Hypothalamus (tissue), 51 donors: ENCODE data around the gene SECISBP2.
"Not testable (repeated sequence)": the region's sequence is repeated elsewhere in the genome, so short reads cannot be mapped to it uniquely, and the experiment has no call there.

Source experiments
- DNase-seq, 51 donors: peaks; one replicate each; lab custom pipeline; 2025; lab: John Stamatoyannopoulos, UW

SECISBP2 gene

GRCh38 chr9:89363311-89363670 is 45.0 kb downstream of the SECISBP2 start:
- no peak for DNase-seq

DNA sequence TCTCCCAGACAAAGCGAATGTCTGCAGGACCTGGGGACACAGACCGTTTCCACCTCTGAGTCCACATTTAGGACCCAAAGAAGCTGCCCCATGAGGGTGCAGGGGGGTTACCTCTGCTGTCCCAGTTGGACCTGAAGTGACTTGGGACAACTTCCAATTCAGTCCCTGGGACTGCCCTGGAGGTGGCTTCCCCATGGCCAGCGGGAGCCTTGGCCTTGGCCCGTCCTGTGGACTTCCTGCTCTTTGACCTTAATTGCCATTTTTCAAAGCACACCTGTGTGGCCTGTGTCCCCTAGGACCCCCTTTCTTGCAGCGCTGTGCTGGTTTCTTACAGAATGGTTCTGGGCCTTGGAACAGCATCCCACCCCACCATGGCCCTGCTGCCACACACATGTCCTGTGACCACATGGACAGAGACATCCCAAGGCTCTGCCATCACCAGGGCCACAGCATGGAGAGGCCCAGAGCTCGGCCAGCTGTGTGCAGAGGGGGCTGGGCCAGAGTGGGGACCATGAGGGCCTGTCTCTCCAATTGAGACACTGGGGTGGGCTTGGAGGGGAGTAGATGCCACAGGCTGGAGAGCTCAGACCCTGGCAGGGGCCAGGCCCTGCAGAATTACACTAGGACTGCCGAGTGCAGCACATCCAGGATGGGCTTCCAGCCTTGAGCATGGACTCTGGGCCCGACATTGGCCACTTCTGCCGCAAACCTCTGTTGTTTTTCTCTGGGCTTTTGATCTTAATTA is 45.8 kb downstream of the SECISBP2 start:
- no peak for DNase-seq

DNA sequence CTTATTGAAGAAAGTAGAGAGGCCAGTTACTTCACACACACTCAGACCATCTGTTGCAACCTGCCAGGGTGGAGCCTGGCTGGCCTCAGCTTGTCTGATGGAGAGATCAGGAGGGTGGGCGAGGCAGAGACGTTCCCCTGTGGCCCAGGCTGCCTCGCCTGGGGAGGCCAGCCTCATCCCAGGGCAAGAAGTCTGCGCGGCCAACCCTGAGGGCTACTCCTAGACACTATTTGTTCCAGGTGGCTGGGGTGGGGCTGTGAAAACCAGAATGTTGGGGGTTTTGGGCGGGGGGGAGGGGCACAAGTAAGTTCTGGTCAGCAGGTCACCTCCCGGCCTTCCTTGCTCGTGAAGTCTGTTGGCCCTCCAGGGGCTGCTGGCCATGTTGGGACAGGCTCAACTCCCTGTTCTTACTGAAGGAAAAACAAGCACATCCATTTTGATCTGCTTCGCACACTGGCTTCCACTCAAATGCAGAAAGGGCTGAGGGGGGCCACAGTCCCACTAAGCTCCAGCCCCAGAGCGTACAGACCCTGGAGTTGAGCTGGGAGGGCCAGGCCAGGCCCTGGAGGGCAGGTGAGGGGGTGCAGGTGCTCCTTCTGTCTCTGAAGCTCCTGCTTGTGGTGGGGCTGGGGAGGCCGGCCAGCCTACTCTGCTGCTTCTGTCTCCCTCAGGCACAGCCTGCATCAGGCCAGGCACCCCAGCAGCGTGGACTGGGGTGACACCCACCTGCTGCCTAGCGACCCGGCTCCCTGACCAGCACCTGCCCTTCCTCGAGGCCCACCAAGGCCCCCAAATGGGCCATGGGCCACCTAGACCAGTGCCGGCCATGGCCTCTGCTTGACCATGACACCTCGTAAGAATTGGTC is 46.6 kb downstream of the SECISBP2 start:
- no peak for DNase-seq

DNA sequence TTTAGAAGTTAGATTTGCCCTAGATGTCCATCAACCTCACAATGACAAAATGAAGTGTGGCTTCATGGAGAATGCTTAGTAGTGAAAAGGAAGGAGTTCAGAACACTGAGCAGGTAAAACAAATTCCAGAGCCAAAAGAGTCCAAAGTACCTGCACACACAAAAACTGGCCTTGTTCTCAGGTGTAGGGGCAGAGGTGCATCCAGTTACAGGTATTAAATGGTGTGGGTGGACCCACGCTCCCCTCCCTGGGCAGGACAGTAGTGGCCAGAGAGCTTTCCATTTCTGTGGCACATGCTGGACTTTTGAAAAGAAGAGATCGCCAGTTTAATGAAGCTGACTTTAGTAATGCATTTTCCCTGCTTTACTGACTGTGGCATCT is 47.2 kb downstream of the SECISBP2 start:
- DNase-seq, result no peak

DNA sequence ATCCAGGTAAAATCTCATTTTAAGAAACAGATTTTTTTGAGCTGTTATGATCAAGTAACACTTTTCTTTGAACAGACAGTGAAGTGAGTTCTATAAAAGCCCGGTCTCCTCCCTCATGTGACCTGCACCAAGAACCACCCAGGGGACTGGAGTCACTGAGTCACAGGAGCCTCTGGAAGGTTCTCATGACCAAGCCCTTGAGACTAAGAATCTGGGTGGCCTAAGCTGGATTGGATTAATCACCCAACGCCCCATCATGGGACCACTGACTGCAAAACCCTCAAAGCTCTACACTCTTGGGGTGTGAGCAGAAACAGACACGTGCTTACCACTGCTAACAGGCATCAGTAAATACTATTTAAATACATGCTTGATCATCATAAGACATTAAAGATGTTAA is 48.4 kb downstream of the SECISBP2 start:
- DNase-seq, result no peak

GRCh38 chr9:89367281-89367680 is 49.0 kb downstream of the SECISBP2 start:
- no peak for DNase-seq

DNA sequence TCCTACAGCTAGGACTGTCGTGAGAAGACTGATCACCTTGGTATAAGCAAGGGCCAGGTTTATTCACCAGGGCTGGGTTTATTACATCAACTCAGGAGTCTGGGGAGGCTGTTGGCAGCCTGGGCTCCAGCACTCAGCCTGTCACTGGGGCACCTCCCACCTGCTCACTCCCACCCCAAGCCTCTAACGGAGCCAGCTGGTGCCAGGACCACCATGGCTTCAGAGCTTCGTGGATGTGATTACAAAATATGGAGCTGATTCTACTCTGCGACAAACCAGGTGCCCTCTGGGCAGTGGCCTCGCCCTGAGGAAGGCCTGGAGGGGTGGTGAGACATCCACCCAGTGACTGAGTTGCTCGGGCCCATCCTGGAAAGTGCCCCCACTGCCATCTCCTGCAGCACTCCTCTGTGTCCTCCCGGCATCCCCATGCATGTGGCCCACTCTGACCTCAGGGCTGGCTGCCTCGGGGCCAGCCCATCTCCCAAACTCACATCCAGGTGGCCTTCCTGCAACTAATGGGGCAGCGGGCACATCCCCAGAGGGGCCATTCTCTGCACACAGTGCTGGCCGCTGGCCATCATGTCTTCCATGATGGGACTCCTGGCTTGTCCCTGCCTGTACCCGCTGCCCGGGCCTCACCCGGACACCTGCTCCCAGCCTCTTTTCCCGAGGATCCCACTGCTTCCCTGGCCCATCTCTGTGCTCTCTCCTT is 49.6 kb downstream of the SECISBP2 start:
- DNase-seq, result no peak

- no peak for DNase-seq
Measured at GRCh38 chr9:89368550-89368949, 50.2 kb downstream of the SECISBP2 start.

DNA sequence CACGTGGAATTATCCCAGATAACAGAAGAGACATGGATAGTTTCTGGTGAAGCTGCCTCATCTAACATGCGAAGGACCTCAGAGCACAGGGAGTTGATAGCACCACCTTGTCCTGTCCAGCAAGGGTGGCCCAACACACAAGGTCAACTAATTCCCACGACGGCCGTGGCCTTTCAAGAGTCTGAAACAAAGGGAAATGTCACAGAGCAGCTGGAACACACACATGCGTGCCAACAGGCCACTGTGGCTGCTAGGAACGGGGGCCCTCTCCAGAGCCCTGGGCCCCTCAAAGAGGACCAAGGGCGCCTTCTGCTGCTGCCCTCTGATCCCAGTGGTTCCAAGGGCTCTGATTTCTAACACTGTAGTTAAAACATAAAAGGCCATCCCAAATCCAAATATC is 50.7 kb downstream of the SECISBP2 start:
- DNase-seq, result no peak

DNA sequence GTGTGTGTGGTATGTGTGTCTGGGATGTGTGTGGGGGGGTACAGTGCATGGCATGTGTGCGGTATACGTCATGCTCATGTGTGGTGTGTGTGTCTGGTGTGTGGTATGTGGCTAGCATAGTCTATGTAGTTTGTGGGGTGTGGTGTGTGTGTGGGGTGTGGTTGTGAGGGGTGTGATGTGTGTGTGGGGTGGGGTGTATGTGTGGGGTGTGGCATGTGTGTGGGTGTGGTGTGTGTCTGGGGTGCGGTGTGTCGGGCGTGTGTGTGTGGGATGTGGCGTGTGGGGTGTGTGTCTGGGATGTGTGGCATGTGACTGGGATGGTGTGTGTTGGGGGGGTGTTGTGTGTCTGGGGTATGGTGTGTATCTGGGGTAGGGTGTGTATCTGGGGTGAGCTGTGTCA is 52.3 kb downstream of the SECISBP2 start:
- DNase-seq, result no peak

DNA sequence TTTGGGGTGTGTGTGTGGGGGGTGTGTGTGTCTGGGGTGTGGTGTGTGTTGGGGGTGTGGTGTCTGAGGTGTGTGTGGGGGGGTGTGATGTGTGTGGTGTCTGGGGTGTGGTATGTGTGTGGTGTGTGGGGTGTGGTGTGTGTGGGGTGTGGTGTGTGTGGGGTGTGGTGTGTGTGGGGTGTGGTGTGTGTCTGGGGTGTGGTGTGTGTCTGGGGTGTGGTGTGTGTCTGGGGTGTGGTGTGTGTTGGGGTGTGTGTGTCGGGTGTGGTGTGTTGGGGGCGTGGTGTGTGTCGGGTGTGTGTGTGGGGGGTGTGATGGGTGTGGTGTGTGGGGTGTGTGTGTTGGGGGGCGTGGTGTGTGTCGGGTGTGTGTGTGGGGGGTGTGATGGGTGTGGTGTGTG is 53.5 kb downstream of the SECISBP2 start:
- not testable (repeated sequence) for DNase-seq

DNA sequence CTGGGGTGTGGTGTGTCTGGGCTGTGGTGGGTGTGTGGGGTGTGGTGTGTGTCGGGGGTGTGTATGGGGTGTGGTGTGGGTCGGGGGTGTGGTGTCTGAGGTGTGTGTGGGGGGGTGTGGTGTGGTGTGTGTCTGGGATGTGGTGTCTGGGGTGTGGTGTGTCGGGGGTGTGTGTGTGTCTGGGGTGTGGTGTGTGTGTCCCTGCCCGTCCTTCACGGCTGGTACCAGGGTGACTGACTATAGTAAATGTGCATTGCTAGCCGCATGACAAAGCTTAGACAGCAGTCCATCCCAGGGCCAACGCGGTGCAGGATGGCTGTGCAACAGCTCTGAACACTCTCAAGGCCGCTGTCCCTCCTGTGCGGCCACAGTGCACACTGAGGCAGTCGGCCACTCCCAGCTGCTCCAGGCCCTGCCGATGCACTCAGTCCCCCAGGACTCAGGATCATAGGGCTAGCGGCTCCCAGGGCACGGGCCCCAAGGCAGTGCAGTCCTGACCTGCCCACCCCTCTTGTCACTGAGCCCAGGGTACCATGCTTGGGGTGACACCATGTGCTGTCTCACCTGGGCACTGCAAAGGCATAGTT is 54.0 kb downstream of the SECISBP2 start:
- DNase-seq, result no peak

GRCh38 chr9:89372979-89373378 is 54.7 kb downstream of the SECISBP2 start:
- no peak for DNase-seq

DNA sequence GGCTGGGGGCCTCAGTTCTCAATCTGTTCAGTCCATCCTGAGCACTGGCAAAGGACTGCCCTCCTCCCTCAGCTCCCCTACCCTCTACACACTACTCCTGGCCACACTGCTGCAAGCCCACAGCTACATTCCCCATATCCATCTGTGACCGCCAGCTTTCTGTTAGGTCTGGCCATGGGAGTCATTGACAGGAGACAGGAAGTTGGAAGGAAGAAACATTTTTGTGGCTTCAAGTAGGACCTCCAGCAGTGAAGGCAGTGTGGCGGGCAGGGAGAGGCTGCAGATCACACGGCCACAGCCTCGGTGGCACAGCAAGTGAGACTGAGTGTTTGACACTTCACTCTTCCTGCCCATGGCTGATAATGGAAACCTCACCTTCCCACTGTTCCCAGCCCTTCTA is 55.9 kb downstream of the SECISBP2 start:
- DNase-seq, result no peak

DNA sequence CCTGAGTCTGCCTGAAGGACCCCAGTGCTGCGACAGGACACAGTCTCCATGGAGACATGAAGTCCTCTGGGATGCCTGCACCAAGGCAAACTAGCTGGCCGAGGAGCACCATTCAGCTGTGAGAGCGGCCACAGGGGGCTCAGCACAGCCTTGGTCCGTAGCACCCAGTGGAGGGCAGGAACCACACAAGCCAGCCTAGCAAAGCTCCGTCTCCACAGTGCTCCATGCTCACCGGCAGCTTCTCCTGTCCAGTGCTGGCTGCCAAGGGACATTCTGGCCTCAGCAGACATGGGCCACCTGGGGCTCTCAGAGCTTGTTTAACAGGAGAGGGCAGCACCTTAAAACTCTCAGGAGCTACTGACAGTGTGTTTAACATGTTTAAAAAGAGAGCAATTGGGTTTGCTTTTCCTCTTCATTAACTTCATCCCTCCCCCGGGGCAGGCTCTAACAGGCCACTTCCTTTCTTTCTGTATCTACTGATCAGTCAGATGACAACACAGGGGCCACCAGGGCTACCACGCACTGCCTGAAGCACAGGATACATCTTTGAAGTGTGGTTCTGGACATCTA is 57.0 kb downstream of the SECISBP2 start:
- DNase-seq, result no peak

DNA sequence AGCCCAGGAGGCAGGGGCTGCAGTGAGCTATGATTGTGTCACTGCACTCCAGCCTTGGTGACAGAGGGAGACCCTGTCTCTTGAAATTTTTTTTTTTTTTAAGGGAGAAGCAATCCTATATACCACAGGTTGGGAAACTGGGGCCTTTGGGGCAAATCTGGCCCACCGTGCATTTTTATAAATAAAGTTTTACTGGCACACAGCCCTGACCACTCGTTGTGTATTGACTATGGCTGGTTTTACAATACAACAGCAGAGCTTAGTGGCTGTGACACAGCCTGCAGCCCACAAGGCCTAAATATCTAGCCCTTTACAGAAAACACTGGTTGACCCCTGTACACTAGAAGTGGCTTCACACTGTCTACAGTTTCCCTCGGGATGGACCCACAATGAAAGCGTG is 58.0 kb downstream of the SECISBP2 start:
- no peak for DNase-seq

- no peak for DNase-seq
Measured at GRCh38 chr9:89376741-89377351, 58.5 kb downstream of the SECISBP2 start.

DNA sequence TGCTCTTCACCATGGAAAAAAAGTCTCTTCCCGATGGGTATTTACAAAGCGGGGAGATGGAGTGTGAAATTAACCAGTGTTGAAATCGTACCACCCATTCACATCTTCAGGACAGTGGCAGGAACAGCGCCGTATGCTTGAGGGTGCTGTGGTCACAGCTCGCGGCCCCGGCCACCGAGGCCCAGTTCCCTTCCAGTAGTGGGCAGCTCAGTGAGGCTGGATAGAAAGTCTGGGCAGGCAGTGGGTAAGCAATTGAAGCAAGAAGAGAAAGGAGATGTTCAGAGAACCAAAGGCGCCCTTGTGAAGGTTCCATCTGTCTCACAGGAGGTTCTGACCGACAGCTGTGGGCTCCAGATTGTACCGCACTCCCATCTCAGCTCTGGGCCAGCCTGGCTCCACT is 59.1 kb downstream of the SECISBP2 start:
- DNase-seq, result no peak

DNA sequence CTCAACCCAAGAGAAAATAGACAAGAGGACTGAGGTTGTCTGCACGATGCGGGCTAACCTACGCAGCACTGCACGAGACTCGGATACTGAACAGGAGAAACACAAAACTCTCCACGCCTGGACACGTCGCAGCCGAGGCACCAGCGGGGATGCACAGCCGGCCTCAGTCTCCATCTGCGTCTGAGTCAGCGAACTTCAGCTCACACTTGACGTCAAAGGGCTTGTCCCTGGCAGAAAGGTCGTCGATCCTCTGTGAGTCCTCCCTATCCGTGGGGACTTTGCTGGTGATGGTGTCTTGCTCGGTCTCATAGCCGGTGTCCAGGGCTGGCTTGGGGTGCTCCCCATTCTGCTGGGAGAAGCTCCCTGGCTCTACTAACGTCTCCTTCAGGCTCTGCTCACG is 60.2 kb downstream of the SECISBP2 start:
- no peak for DNase-seq

DNA sequence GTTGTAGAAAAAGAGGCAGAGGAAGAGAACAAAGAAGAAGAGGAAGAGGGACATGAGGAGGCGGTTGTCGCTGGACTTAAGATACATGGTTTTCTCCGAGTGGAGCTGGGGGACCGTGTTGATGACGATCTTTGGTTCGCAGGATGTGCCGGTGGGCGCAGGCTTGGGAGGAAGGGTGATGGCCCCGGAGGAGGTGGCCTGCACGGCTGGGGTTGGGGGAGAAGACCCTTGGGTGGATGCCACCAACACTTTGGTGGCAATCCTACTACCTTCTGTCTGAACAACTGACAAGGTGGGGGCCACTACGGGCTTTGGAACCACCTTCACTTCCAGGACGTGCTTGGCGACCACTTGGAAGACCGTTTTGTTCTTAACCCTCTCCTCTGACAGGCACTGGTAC is 60.7 kb downstream of the SECISBP2 start:
- DNase-seq, result no peak
